Erythroblast (primary cell): Measurements from ENCODE around the gene FFAR2.
"Not testable (repeated sequence)": the region's sequence is repeated elsewhere in the genome, so short reads cannot be mapped to it uniquely, and the experiment has no call there.

ENCODE experiments used
- DNase-seq, 2 experiments: peaks; one replicate each; lab custom pipeline; 2025; lab: John Stamatoyannopoulos, UW
- GATA1 ChIP-seq: IDR thresholded peaks from 2 replicates; pipeline ENCODE4 v1.6.1; 2011; ENCODE audit warnings: low read depth, mild to moderate bottlenecking, control low read depth, low read length, moderate library complexity
- POLR2A ChIP-seq: IDR thresholded peaks from 2 replicates; pipeline ENCODE4 v1.6.1; 2011; ENCODE audit warnings: mild to moderate bottlenecking, low read length

The FFAR2 gene

GRCh38 chr19:35416331-35416730 lies 31.7 kb upstream of the FFAR2 start:
- no peak for DNase-seq
- TF ChIP-seq POLR2A: no peak
- no peak for TF ChIP-seq GATA1

GRCh38 chr19:35417278-35417677 lies 30.8 kb upstream of the FFAR2 start:
- no peak for DNase-seq
- TF ChIP-seq GATA1 (no peak), POLR2A (no peak)

- no peak for DNase-seq
- TF ChIP-seq POLR2A (no peak), GATA1 (no peak)
These were observed 30.1 kb upstream of the FFAR2 start for GRCh38 chr19:35417713-35418534.

GRCh38 chr19:35419046-35419445 lies 29.0 kb upstream of the FFAR2 start:
- no peak for DNase-seq
- TF ChIP-seq POLR2A (no peak), GATA1 (no peak)

GRCh38 chr19:35419805-35420204 lies 28.3 kb upstream of the FFAR2 start:
- TF ChIP-seq GATA1: no peak
- no peak for TF ChIP-seq POLR2A
- no peak for DNase-seq

- no peak for TF ChIP-seq GATA1
- no peak for TF ChIP-seq POLR2A
- DNase-seq: no peak
These were observed 26.7 kb upstream of the FFAR2 start for GRCh38 chr19:35421362-35421761.

- not testable (repeated sequence) for DNase-seq
These were observed 24.7 kb upstream of the FFAR2 start for GRCh38 chr19:35423406-35423805.

- DNase-seq: no peak
- no peak for TF ChIP-seq GATA1
- TF ChIP-seq POLR2A: no peak
These were observed 22.4 kb upstream of the FFAR2 start for GRCh38 chr19:35425682-35426081.

GRCh38 chr19:35427187-35427586 lies 20.9 kb upstream of the FFAR2 start:
- no peak for DNase-seq
- no peak for TF ChIP-seq POLR2A
- no peak for TF ChIP-seq GATA1

- TF ChIP-seq POLR2A (no peak), GATA1 (no peak)
- no peak for DNase-seq
These were observed 18.2 kb upstream of the FFAR2 start for GRCh38 chr19:35429698-35430408.

- TF ChIP-seq POLR2A: no peak
- no peak for TF ChIP-seq GATA1
- no peak for DNase-seq
These were observed 17.5 kb upstream of the FFAR2 start for GRCh38 chr19:35430409-35431144.

- no peak for DNase-seq
- TF ChIP-seq GATA1 (no peak), POLR2A (no peak)
These were observed 16.8 kb upstream of the FFAR2 start for GRCh38 chr19:35431145-35431807.

GRCh38 chr19:35432911-35433310 lies 15.1 kb upstream of the FFAR2 start:
- DNase-seq: no peak
- TF ChIP-seq POLR2A (no peak), GATA1 (no peak)
